ENCODE measurements around the gene INAVA.

Gene INAVA

GRCh38 chr1:200894712-200895442, at the start of gene INAVA:
Gene INAVA, plus strand, starts transcription at chr1:200894900. Its CDS starts 3,501 bp downstream, at chr1:200898401.
- ATAC-seq: no peak

- ATAC-seq: no peak
Measured at GRCh38 chr1:200845360-200845759, 49.3 kb upstream of the INAVA start.

- ATAC-seq: no peak
Measured at GRCh38 chr1:200846398-200846797, 48.3 kb upstream of the INAVA start.

- ATAC-seq: no peak
Measured at GRCh38 chr1:200849430-200849829, 45.3 kb upstream of the INAVA start.

GRCh38 chr1:200850554-200850953, 44.1 kb upstream of the INAVA start:
- ATAC-seq: no peak

GRCh38 chr1:200856716-200857357, 37.9 kb upstream of the INAVA start:
- ATAC-seq: peak; percentile 46 to 65

GRCh38 chr1:200857804-200858203, 36.9 kb upstream of the INAVA start:
- ATAC-seq: no peak

GRCh38 chr1:200861937-200862647, 32.6 kb upstream of the INAVA start:
- peak; percentile 33 to 37 for ATAC-seq

- ATAC-seq: peak; percentile 46 to 56
Measured at GRCh38 chr1:200862713-200863415, 31.8 kb upstream of the INAVA start.

- no peak for ATAC-seq
Measured at GRCh38 chr1:200866116-200866515, 28.6 kb upstream of the INAVA start.

GRCh38 chr1:200866521-200866920, 28.2 kb upstream of the INAVA start:
- peak; percentile 75 to 80 for ATAC-seq

GRCh38 chr1:200867018-200867811, 27.5 kb upstream of the INAVA start:
- ATAC-seq: no peak

GRCh38 chr1:200869376-200869752, 25.3 kb upstream of the INAVA start:
- ATAC-seq: no peak

GRCh38 chr1:200869753-200870391, 24.8 kb upstream of the INAVA start:
- peak; percentile 46 to 70 for ATAC-seq

GRCh38 chr1:200872446-200873115, 22.1 kb upstream of the INAVA start, which contains the start of gene GPR25:
Gene GPR25, plus strand, starts transcription at chr1:200872981. Its CDS starts 57 bp downstream, at chr1:200873038.
- no peak for ATAC-seq

GRCh38 chr1:200873116-200873670, 21.5 kb upstream of the INAVA start:
- ATAC-seq: no peak

GRCh38 chr1:200873671-200874397, 20.9 kb upstream of the INAVA start:
- ATAC-seq: no peak

GRCh38 chr1:200874694-200875093, 20.0 kb upstream of the INAVA start:
- ATAC-seq: no peak

GRCh38 chr1:200875416-200875815, 19.3 kb upstream of the INAVA start:
- ATAC-seq: no peak

GRCh38 chr1:200877010-200877409, 17.7 kb upstream of the INAVA start:
- ATAC-seq: no peak

Data from activated CD4-positive, CD25-positive, alpha-beta regulatory T cell treated with anti-CD3 and anti-CD28 coated beads, Interleukin-2, amount 50 U/mL, for 24 hours (primary cell).